ENCODE measurements around the gene NPR3. TPM values are rescaled to one million over a fixed set of nuclear protein-coding genes. Genes with fewer than 3 reads are reported as not detected.

NPR3 gene
- total RNA-seq, 1 experiment from 2014 or later, result not detected

DNA sequence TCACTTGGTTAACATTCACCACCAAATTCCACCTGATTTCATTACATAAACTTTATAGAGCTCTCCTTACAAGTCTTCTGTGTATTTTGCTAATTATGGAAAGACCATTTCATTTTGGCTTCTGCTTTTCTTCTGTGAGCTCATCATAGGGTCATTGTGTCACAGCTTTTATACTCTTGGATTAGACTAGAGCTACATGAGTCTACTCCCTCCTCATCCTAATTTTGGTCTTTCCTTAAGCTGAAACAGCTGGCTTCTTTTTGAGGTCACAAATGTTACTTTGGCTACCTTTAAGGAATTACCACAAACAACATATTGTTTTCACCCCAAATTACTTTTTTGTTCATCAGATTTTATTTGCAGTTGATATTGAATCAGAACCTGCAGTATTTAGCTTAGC is 103.0 kb downstream of the NPR3 start:
- Histone ChIP-seq H2AK5ac (ENCODE audit: insufficient read length, low read length) (no peak overlapping the region), H3K14ac (ENCODE audit: insufficient read depth, low read length) (no peak overlapping the region), H2BK12ac (ENCODE audit: insufficient read length, low read depth, low read length) (no peak overlapping the region), H2BK5ac (ENCODE audit: insufficient read length, low read length) (no peak overlapping the region), H3K9me3 (ENCODE audit: control insufficient read depth, low read depth, low read length) (no peaks in the 10 kb centered on the region), H3K27ac (ENCODE audit: insufficient read length, low read depth, low read length) (no peak overlapping the region), H3K56ac (ENCODE audit: insufficient read length, low read depth, low read length) (no peak overlapping the region), H3K79me1 (ENCODE audit: insufficient read depth, low read depth, low read length, poor library complexity, severe bottlenecking) (no peaks in the 10 kb centered on the region), H3K18ac (ENCODE audit: insufficient read length, low read depth, low read length) (no peak overlapping the region), H3K4me2 (ENCODE audit: insufficient read depth, insufficient read length, low read length) (no peak overlapping the region), H4K91ac (ENCODE audit: insufficient read length, low read depth, low read length) (no peak overlapping the region), H2AFZ (ENCODE audit: low read length) (no peak overlapping the region), H2BK120ac (ENCODE audit: low read depth, low read length, poor library complexity, severe bottlenecking) (no peak overlapping the region), H3K23ac (ENCODE audit: insufficient read length, low read depth, low read length) (no peak overlapping the region), H4K8ac (replicated peaks; ENCODE audit: insufficient read length, low read depth, low read length) (no peak overlapping the region), H3K4me1 (ENCODE audit: insufficient read depth, low read length) (no peaks in the 10 kb centered on the region), H3K23me2 (ENCODE audit: insufficient read length, low read depth, low read length, poor library complexity, severe bottlenecking) (no peaks in the 10 kb centered on the region), H3K4ac (ENCODE audit: low read depth, low read length) (no peak overlapping the region), H3K79me2 (ENCODE audit: insufficient read depth, low read length) (no peaks in the 10 kb centered on the region), H2BK20ac (ENCODE audit: low read depth, low read length, poor library complexity, severe bottlenecking) (no peak overlapping the region), H2BK15ac (ENCODE audit: low read depth, low read length) (no peak overlapping the region), H3K9ac (ENCODE audit: extremely low read depth, insufficient read length, low read length) (no peak overlapping the region), H4K20me1 (ENCODE audit: control insufficient read depth, insufficient read depth, insufficient read length) (no peaks in the 10 kb centered on the region), H4K5ac (ENCODE audit: insufficient read length, low read depth, low read length) (no peak overlapping the region), H3T11ph (ENCODE audit: low read length) (no peak overlapping the region), H3K27me3 (ENCODE audit: insufficient read depth, low read length) (no peaks in the 10 kb centered on the region)
- TF ChIP-seq, protein P1, sequence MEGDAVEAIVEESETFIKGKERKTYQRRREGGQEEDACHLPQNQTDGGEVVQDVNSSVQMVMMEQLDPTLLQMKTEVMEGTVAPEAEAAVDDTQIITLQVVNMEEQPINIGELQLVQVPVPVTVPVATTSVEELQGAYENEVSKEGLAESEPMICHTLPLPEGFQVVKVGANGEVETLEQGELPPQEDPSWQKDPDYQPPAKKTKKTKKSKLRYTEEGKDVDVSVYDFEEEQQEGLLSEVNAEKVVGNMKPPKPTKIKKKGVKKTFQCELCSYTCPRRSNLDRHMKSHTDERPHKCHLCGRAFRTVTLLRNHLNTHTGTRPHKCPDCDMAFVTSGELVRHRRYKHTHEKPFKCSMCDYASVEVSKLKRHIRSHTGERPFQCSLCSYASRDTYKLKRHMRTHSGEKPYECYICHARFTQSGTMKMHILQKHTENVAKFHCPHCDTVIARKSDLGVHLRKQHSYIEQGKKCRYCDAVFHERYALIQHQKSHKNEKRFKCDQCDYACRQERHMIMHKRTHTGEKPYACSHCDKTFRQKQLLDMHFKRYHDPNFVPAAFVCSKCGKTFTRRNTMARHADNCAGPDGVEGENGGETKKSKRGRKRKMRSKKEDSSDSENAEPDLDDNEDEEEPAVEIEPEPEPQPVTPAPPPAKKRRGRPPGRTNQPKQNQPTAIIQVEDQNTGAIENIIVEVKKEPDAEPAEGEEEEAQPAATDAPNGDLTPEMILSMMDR (conservative IDR thresholded peaks at IDR 0.05), result no peak
- Mint-ChIP-seq H3K4me1 (no peaks in the 10 kb centered on the region), H3K9me3 (peaks cover 7 to 9% of the 10 kb centered on the region in 2 experiments), H3K27me3 (ENCODE audit: low read depth) (peaks cover 3% of the 10 kb centered on the region; the same call in 1 of the 2 replicates), H3K4me3 (no peak overlapping the region), H3K27ac (no peak overlapping the region), H3K36me3 (ENCODE audit: insufficient read depth in 1 of 3, low read depth in 3 of 3) (peaks cover 0 to 7% (median 0%) of the 10 kb centered on the region in 3 experiments; a peak in 2 of 7 replicates)
- no peak for DNase-seq

All from H9 (cell line).